Right atrium auricular region (tissue), 2 donors: Measurements from ENCODE around the gene GRM7. TPM values are rescaled to one million over a fixed set of nuclear protein-coding genes. Genes with fewer than 3 reads are reported as not detected.

Source experiments
- DNase-seq: peaks from one replicate; pipeline ENCODE4 v3.0.0-alpha.2; 2019; ENCODE audit warnings: low spot score
- H3K27ac ChIP-seq, 2 donors: fragments of 200-600 bp; sonication (generic); 1 replicate in 1 of 2; 2 replicates in 1 of 2; pipeline ENCODE4 v1.5.1; 2016 to 2019
- H3K27me3 ChIP-seq, 2 donors: fragments of 200-600 bp; sonication (generic); one replicate each; pipeline versions ENCODE4 v1.5.1 to v1.6.0; 2017 to 2019
- H3K36me3 ChIP-seq: fragments of 200-600 bp; sonication (generic); one replicate; pipeline ENCODE4 v1.5.1; 2016
- H3K4me1 ChIP-seq, 2 donors: fragments of 200-600 bp; sonication (generic); one replicate each; pipeline versions ENCODE4 v1.5.1 to v1.6.0; 2017 to 2019
- H3K4me3 ChIP-seq, 2 donors: fragments of 200-600 bp; sonication (generic); 1 replicate in 1 of 2; 2 replicates in 1 of 2; pipeline ENCODE4 v1.5.1; 2017 to 2019; ENCODE audit warnings: mild to moderate bottlenecking in 1 of 2, moderate library complexity in 1 of 2
- H3K9me3 ChIP-seq, 2 donors: fragments of 200-600 bp; sonication (generic); one replicate each; pipeline ENCODE4 v1.5.1; 2019
- total RNA-seq, 2 donors: library from RNA; depleted of rRNA; stranded (reverse); fragments of >200 nt; gene quantifications; one replicate each; pipeline ENCODE4 v1.1.0, GENCODE V29; 2016
- TF ChIP-seq, protein P1 (sequence below), 2 donors: fragments of 200-600 bp; sonication (generic); IDR thresholded peaks; one replicate each; pipeline ENCODE4 v1.5.1; 2019; ENCODE audit warnings: antibody characterized with exemption in 2 of 2

GRM7 gene
- total RNA-seq, 2 donors from 2014 or later: not detected

DNA sequence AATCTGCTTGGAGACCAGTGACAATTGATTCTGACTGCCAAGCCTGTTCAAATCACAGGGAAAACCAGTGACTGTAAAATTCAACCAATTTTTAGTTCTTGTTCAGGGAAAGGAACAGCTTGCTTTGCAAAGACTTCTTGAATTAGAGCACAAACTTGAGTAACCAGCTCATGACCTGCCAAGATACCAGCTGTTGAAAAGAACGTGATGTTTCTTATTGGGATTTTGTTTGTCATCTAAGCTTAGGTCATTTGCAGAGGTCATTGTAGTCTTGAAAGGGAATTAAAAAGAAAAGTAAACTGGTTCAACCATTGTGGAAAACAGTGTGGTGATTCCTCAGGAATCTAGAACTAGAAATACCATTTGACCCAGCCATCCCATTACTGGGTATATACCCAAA is 428.2 kb downstream of the GRM7 start:
- no peak overlapping the region for H3K27ac ChIP-seq
- H3K4me1 ChIP-seq: peaks cover 0 to 7% of the 10 kb centered on the region in 2 donors
- TF ChIP-seq, protein P1, sequence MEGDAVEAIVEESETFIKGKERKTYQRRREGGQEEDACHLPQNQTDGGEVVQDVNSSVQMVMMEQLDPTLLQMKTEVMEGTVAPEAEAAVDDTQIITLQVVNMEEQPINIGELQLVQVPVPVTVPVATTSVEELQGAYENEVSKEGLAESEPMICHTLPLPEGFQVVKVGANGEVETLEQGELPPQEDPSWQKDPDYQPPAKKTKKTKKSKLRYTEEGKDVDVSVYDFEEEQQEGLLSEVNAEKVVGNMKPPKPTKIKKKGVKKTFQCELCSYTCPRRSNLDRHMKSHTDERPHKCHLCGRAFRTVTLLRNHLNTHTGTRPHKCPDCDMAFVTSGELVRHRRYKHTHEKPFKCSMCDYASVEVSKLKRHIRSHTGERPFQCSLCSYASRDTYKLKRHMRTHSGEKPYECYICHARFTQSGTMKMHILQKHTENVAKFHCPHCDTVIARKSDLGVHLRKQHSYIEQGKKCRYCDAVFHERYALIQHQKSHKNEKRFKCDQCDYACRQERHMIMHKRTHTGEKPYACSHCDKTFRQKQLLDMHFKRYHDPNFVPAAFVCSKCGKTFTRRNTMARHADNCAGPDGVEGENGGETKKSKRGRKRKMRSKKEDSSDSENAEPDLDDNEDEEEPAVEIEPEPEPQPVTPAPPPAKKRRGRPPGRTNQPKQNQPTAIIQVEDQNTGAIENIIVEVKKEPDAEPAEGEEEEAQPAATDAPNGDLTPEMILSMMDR (IDR thresholded peaks at IDR 0.05): no peak
- no peaks in the 10 kb centered on the region for H3K27me3 ChIP-seq
- DNase-seq: no peak
- no peak overlapping the region for H3K4me3 ChIP-seq
- H3K36me3 ChIP-seq: no peaks in the 10 kb centered on the region
- H3K9me3 ChIP-seq: no peaks in the 10 kb centered on the region

DNA sequence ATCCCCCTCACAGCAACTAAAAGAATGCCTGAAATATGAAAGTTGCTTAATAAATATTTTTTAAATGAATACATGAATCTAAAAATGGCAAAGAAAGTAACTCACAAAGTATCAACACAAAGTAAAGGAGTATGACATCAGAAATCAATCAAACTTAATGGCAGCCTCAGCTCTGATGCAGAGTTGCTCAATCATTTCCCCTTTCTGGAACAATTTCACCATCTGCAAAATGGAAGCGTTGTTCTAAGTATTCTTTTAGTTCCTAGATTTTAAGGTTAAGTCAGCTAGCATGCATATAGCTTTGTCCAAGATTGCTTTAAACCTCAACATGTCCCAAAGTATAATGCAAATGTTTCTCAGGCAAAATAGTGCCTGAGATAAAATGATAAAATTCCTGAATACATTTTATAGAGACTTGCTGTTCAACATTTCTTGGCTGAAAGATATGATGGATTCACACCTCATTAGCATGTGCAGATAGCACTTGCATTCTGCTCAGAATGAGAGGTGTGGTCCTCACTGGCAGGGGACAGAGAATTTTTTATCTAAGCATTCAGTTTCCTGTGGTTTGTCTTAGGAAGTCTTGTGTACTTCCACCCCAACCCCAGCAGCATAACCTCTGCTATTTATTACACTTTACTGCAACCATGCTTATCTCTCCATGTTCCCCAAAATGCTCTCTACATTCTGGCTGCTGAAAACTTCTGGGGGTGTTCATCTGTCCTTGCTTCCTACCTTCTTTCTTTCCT is 429.3 kb downstream of the GRM7 start:
- TF ChIP-seq, protein P1 (IDR thresholded peaks at IDR 0.05): no peak
- Histone ChIP-seq H3K4me3 (no peak overlapping the region), H3K36me3 (no peaks in the 10 kb centered on the region), H3K27me3 (no peaks in the 10 kb centered on the region), H3K9me3 (no peaks in the 10 kb centered on the region), H3K4me1 (peaks cover 0 to 7% of the 10 kb centered on the region in 2 donors), H3K27ac (no peak overlapping the region)
- no peak for DNase-seq

DNA sequence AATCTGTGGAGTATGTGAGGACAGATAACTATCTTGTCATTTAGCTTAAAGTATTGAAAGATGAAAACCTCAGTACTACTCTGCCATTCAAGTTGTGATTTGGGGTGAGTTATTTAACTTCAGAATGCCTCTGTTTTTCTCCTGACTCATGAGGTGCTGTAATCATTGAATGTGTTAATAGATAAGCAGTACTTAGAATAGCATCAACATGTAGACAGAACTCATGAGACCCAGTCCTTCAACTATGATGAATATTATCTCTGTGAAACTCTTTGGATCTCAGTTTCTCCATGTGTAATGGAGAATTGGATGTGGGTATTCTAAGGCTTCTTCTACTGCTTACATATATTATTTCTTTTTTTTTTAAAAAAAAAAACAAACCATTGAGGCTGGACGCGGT is 431.4 kb downstream of the GRM7 start:
- Histone ChIP-seq H3K36me3 (no peaks in the 10 kb centered on the region), H3K4me1 (peaks cover 0 to 7% of the 10 kb centered on the region in 2 donors), H3K27me3 (no peaks in the 10 kb centered on the region), H3K9me3 (no peaks in the 10 kb centered on the region), H3K27ac (peak overlapping the region in 1 of 2 donors; percentile 76), H3K4me3 (no peak overlapping the region)
- no peak for DNase-seq
- TF ChIP-seq, protein P1 (IDR thresholded peaks at IDR 0.05): no peak

DNA sequence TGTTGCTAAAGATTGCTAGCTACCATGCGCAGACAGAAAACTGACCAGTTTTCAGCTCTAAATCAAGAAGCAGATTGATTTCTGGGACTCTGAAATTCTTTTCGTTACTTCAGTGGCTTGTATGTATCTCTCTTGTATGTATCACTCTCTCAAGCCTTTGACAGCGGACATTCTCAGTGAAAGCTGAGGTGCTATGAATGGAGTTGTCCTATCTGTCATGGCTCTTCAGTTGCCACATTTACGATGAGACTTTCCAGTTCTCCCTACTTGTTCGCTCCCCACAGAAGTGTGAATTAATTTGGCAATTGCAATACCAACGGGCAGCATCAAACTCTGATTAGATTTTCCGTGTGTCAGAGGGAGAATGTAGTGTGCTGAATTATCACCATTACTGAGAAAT is 432.4 kb downstream of the GRM7 start:
- no peaks in the 10 kb centered on the region for H3K9me3 ChIP-seq
- H3K4me3 ChIP-seq: no peak overlapping the region
- H3K27me3 ChIP-seq: no peaks in the 10 kb centered on the region
- DNase-seq: no peak
- TF ChIP-seq, protein P1 (IDR thresholded peaks at IDR 0.05): no peak
- peak overlapping the region in 1 of 2 donors; percentile 76 for H3K27ac ChIP-seq
- no peaks in the 10 kb centered on the region for H3K36me3 ChIP-seq
- H3K4me1 ChIP-seq: peaks cover 0 to 7% of the 10 kb centered on the region in 2 donors

DNA sequence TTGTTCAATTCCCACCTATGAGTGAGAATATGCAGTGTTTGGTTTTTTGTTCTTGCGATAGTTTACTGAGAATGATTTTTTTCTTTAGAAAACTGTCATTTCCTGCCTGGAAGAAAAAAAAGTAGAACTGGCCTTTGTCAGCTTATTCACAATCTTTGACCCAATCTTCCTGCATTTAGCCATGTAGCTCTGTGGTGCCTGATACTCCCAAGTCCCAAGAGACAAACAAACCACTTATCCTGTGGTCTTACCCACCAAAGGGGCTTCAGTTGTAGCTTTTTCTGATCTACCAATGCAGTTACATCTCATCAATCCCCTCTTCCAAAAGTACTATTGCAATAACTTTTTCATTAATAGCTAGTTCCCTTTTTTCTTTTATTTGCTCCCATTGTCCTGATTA is 444.6 kb downstream of the GRM7 start:
- H3K4me1 ChIP-seq: peaks cover 0 to 8% of the 10 kb centered on the region in 2 donors
- DNase-seq: no peak
- no peaks in the 10 kb centered on the region for H3K27me3 ChIP-seq
- H3K4me3 ChIP-seq: no peak overlapping the region
- H3K9me3 ChIP-seq: peaks cover 0 to 3% of the 10 kb centered on the region in 2 donors
- H3K27ac ChIP-seq: no peak overlapping the region
- H3K36me3 ChIP-seq: no peaks in the 10 kb centered on the region
- TF ChIP-seq, protein P1 (IDR thresholded peaks at IDR 0.05): no peak

DNA sequence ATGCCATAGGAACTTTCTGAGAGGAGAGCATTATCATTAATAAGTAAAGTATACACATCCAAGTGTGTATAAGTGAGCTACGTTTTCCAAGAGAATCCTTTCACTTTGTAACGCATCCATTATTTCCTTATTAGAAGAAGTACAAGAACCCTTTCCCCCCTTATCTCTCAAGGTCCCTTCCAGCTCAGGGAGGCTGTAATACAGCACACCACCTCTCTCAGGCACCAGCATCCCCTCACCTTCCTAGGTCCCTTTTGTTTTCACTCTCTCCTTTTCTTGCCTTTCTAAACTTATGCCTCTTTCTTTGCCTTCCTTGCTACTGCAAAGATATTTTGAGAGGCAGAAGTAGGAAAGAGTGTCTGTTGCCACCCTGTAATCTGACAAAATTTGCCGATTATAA is 446.0 kb downstream of the GRM7 start:
- Histone ChIP-seq H3K4me3 (no peak overlapping the region), H3K27ac (no peak overlapping the region), H3K9me3 (peaks cover 0 to 3% of the 10 kb centered on the region in 2 donors), H3K27me3 (no peaks in the 10 kb centered on the region), H3K36me3 (no peaks in the 10 kb centered on the region), H3K4me1 (peaks cover 0 to 8% of the 10 kb centered on the region in 2 donors)
- no peak for DNase-seq
- TF ChIP-seq, protein P1 (IDR thresholded peaks at IDR 0.05): no peak
